AG09309 (cell line): ENCODE data around the gene MMRN1.

Experiments
- DNase-seq: peaks from one replicate; pipeline ENCODE4 v3.0.0-alpha.2; 2010; ENCODE audit warnings: low read depth
- H3K4me3 ChIP-seq: 2 replicates; pipeline ENCODE4 v1.5.1; 2011; ENCODE audit warnings: mild to moderate bottlenecking, low read depth, low read length, moderate library complexity; ENCODE audit not compliant: control insufficient read depth
- TF ChIP-seq, protein P1 (sequence below): IDR thresholded peaks from 2 replicates; pipeline ENCODE4 v1.5.1; 2011; ENCODE audit warnings: mild to moderate bottlenecking, low read depth, low read length, inconsistent platforms; ENCODE audit not compliant: insufficient read depth, control insufficient read depth; ENCODE audit errors: missing control alignments

The MMRN1 gene

DNA sequence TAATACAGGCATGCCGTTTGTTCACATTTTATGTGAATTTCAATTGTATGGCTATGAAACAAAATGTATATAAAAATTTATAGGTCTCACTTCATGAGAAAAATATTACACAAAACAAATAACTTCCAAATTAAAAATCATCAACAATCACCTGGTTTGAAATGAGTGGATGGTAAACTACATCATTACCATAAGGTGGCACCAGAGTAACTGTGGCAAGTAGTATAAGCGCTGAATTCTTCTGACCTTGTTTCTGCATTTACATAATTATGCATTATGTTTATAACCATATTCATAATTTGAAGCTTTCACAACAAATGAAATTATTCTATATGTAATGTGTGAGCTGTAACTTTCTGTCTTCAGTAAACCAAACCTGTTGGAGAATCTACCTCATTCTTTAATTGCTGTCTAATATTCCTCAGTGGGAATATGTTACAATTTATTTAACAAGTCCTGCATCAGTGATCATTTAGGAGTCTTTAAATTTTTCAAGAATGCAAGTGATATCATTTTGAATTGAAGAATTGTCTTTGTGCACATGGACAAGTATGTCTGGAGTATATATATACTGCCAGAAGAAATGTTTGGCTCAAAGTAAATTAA, 55.2 kb downstream of the MMRN1 start:
- H3K4me3 ChIP-seq = no peak overlapping the region
- DNase-seq = no peak
- TF ChIP-seq, protein P1, sequence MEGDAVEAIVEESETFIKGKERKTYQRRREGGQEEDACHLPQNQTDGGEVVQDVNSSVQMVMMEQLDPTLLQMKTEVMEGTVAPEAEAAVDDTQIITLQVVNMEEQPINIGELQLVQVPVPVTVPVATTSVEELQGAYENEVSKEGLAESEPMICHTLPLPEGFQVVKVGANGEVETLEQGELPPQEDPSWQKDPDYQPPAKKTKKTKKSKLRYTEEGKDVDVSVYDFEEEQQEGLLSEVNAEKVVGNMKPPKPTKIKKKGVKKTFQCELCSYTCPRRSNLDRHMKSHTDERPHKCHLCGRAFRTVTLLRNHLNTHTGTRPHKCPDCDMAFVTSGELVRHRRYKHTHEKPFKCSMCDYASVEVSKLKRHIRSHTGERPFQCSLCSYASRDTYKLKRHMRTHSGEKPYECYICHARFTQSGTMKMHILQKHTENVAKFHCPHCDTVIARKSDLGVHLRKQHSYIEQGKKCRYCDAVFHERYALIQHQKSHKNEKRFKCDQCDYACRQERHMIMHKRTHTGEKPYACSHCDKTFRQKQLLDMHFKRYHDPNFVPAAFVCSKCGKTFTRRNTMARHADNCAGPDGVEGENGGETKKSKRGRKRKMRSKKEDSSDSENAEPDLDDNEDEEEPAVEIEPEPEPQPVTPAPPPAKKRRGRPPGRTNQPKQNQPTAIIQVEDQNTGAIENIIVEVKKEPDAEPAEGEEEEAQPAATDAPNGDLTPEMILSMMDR = no peak

DNA sequence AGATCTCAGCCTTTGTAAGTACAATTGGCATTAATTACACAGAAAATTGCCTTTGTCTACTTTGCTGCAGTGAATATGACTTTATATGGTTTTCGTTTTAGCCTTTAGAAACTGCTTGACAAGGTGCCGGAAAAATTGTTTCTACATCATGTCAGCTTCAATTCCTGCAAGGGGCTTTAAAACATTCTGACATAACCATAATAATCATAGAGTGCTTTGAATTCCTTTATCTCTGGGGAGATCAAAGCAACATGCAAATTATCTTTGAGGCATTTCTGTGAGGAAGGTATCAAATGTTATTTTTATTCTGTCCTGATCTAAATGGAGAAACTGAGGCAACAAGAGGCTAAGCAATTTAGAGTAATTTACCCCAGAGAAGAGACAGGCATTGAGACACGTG, 57.8 kb downstream of the MMRN1 start:
- TF ChIP-seq, protein P1 = no peak
- H3K4me3 ChIP-seq = no peak overlapping the region
- DNase-seq = no peak

DNA sequence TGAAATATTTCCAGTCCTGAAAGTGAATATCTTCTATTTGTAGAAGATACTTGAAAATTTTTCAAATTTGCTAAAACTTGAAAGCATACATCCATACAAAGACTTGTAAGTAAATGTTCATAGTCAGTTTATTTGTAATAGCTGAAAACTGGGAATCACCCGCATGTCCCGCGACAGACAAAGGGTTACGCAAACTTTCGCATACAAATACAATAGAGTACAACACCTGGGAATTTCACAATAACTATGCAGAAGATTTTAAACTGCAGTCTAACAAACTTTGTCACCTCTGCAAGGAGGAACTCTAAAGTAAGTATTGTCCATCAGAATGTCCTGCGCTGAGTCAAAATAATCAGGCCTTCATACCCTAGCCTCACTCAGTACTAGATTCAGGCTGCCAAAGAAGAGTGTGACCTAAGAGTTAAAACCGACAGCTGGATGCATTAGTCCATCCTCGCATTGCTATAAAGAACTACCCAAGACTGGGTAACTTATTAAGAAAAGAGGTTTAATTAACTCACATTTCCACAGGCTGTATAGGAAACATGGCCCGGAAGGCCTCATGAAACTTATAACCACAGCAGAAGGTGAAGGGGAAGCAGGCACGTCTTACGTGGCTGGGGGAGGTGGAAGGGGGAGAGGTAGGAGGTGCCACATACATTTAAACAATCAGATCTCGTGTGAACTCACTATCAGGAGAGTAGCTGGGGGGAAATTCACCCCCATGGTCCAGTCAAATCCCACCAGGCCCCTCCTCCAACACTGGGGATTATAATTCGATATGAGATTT, 60.4 kb downstream of the MMRN1 start:
- TF ChIP-seq, protein P1 = no peak
- H3K4me3 ChIP-seq = no peak overlapping the region

DNA sequence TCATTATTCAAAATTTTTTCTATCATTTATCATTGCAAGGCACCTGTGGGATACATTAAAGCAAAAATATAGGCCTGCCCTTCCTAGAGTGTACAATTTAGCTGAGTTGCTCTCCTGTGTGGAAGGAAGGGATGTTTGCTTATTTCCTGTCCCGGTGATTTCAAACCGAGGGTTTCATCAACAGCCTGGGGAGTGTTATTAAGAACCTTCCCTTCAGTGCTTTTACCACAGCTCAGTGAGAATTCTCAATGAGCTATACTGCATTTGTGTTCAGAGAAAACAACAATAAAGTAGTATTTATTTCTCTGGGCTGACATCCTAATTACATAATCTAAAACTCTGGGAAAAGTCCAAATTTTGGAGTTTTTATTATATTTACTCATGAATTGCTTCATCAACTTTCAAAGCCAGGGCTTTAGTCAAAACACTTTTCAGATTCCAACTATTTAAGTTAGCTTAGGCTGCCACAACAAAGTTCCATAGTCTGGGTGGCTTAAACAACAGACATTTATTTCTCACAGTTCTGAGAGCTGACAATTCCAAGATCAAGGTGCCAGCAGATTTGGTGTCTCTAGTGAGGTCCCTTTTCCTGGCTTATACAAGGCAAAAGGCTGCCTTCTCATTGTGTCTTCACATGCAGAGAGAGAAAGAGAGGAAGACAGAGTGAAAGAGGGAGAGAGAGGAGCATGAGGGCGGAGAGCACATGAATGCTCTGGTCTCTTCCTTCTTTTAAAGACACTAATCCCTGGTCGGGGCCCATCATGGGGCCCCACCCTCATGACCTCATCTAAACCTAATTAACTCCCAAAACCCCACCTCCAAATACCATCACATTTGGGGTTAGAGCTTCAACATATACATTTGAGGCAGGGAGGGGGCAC, 62.6 kb downstream of the MMRN1 start:
- TF ChIP-seq, protein P1 = no peak
- no peak for DNase-seq
- no peak overlapping the region for H3K4me3 ChIP-seq

More for the DNA sequence above, 60.4 kb downstream of the MMRN1 start:
- no peak for DNase-seq

DNA sequence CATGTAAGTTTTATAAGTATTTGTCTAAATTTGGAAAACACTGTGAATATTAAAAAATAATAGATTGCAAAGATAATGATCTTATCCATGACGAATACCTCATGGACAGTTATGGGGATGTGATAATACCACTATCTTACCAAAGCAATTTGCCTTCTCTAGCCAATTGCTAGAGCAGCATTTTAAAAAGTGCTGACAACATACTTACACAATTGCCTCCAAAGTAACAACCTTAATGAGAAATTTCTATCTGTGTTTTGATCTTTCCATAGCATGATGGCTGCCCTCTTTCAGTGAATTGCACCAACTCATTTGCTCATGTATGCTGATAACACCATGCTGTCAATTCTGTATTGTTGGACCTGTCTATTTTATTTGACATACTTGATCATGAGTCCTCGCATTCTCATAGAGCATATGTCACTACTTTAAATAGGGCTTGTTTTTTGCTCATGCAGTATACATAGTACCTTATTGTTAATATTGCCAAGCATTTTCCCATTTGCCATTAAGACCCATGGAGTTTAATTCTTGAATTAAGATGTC, 87.2 kb downstream of the MMRN1 start:
- no peak for DNase-seq
- no peak overlapping the region for H3K4me3 ChIP-seq
- TF ChIP-seq, protein P1 = no peak

DNA sequence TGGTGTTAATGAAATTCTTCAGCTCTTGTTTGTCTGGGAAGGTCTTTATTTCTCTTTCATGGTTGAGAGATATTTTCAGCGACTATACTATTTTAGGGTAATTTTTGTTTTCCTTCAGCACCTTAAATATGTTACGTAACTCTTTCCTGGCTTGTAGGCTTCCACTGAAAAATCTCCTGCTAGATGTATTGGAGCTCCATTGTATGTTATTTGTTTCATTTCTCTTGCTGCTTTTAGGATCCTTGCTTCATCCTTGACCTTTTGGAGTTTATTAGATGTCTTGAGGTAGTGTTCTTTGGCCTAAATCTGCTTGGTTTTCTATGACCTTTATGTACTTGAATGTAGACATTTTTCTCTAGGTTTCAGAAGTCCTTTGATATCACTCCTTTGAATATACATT, 93.6 kb downstream of the MMRN1 start:
- TF ChIP-seq, protein P1 = no peak
- H3K4me3 ChIP-seq = no peak overlapping the region

More for the DNA sequence above, 93.6 kb downstream of the MMRN1 start:
- no peak for DNase-seq
